Sigmoid colon (tissue), 7 donors: ENCODE measurements around the gene HMGCL. TPM values are rescaled to one million over a fixed set of nuclear protein-coding genes. Genes with fewer than 3 reads are reported as not detected.
"Not testable (repeated sequence)": the region's sequence is repeated elsewhere in the genome, so short reads cannot be mapped to it uniquely, and the experiment has no call there.

ENCODE experiments used
- DNase-seq: peaks from one replicate; pipeline ENCODE4 v3.0.0-alpha.2; 2019
- H3K27ac ChIP-seq, 4 donors: fragments of 200-600 bp; sonication (generic); one replicate each; pipeline ENCODE4 v1.5.1; 2016 to 2019; ENCODE audit warnings: mild to moderate bottlenecking in 1 of 4
- H3K27me3 ChIP-seq, 3 donors: fragments of 200-600 bp; sonication (generic); one replicate each; pipeline ENCODE4 v1.5.1; 2019; ENCODE audit warnings: mild to moderate bottlenecking in 1 of 3
- H3K36me3 ChIP-seq, 4 donors: fragments of 200-600 bp; sonication (generic); one replicate each; pipeline ENCODE4 v1.5.1; 2016 to 2019
- H3K4me1 ChIP-seq, 4 donors: fragments of 200-600 bp; sonication (generic); one replicate each; pipeline ENCODE4 v1.5.1; 2017 to 2019
- H3K4me3 ChIP-seq, 4 donors: fragments of 200-600 bp; sonication (generic); one replicate each; pipeline ENCODE4 v1.5.1; 2017 to 2019; ENCODE audit warnings: mild to moderate bottlenecking in 2 of 4, moderate library complexity in 1 of 4
- H3K9me3 ChIP-seq, 4 donors: fragments of 200-600 bp in 3 of 4; sonication (generic) in 3 of 4; one replicate each; pipeline versions ENCODE4 v1.5.1 to v1.6.1; 2013 to 2019
- CTCF ChIP-seq, 4 experiments: fragments of 450-650 bp in 3 of 4; fragments of 200-600 bp in 1 of 4; IDR thresholded peaks; one replicate each; pipeline ENCODE4 v1.5.1; 2016 to 2019; ENCODE audit warnings: antibody characterized with exemption in 4 of 4, mild to moderate bottlenecking in 3 of 4, moderate library complexity in 2 of 4
- EP300 ChIP-seq, 4 donors: sonication (generic); formaldehyde crosslinking; IDR thresholded peaks; one replicate each; pipeline ENCODE4 v1.6.1; 2017; ENCODE audit warnings: antibody characterized with exemption in 4 of 4
- POLR2A ChIP-seq, 2 donors: fragments of 450-650 bp; IDR thresholded peaks; one replicate each; pipeline ENCODE4 v1.6.1; 2016; ENCODE audit warnings: antibody characterized with exemption in 2 of 2, mild to moderate bottlenecking in 2 of 2, moderate library complexity in 2 of 2
- POLR2AphosphoS5 ChIP-seq, 4 donors: sonication (generic); formaldehyde crosslinking; IDR thresholded peaks; one replicate each; pipeline ENCODE4 v1.6.1; 2017; ENCODE audit warnings: antibody characterized with exemption in 4 of 4
- WGBS, 2 donors: extraction: QIAGEN DNeasy Blood & Tissue Kit; methylation state at CpG; one replicate each; pipeline ENCODE4 v1.1.7; 2013; 5-methylcytosine and 5-hydroxymethylcytosine counted together
- intact Hi-C: fragments of 100-400 bp; cut with DNase I; formaldehyde crosslinking; loops from one replicate; pipeline ENCODE4 v1.15.1; 2023
- polyA plus RNA-seq, 3 donors: library from polyadenylated mRNA; stranded (reverse); fragments of 200-250 nt; gene quantifications; one replicate each; pipeline ENCODE4 v1.2.3, GENCODE V29; 2013
- total RNA-seq, 4 donors: library from RNA; depleted of rRNA; stranded (reverse); fragments of >200 nt; gene quantifications; one replicate each; pipeline ENCODE4 v1.1.0, GENCODE V29; 2016
- donor health status: healthy with polysubstance abuse.
- donor health status: Bipolar disorder and iron deficiency.
- donor health status: healthy.

HMGCL gene
- total and polyA plus RNA-seq, 7 donors: 24.8 to 156 (median 47.4) TPM

GRCh38 chr1:23845163-23845562 is 19.9 kb upstream of the HMGCL start:
- peaks cover 0 to 40% (median 14%) of the 10 kb centered on the region in 4 donors for H3K36me3 ChIP-seq
- no peak for TF ChIP-seq EP300 (IDR thresholded peaks at IDR 0.05)
- no peak for TF ChIP-seq POLR2AphosphoS5 (IDR thresholded peaks at IDR 0.05)
- no peak for TF ChIP-seq CTCF (IDR thresholded peaks at IDR 0.05)
- TF ChIP-seq POLR2A (IDR thresholded peaks at IDR 0.05): no peak
- no peaks in the 10 kb centered on the region for H3K9me3 ChIP-seq
- no peak for DNase-seq
- H3K4me3 ChIP-seq: no peak overlapping the region
- WGBS, 2 donors: 95 to 97% methylated on average over 2 of the region's 2 CpGs
- intact Hi-C loops: no loop called here
- no peaks in the 10 kb centered on the region for H3K27me3 ChIP-seq
- no peaks in the 10 kb centered on the region for H3K4me1 ChIP-seq
- no peak overlapping the region for H3K27ac ChIP-seq

- intact Hi-C loops: no loop called here
- Histone ChIP-seq H3K9me3 (no peaks in the 10 kb centered on the region), H3K27ac (no peak overlapping the region), H3K4me1 (peaks cover 0 to 4% (median 3%) of the 10 kb centered on the region in 4 donors), H3K27me3 (no peaks in the 10 kb centered on the region), H3K36me3 (peaks cover 0 to 39% (median 14%) of the 10 kb centered on the region in 4 donors), H3K4me3 (no peak overlapping the region)
- 91 to 94% methylated on average over 5 of the region's 5 CpGs for WGBS, 2 donors
- no peak for TF ChIP-seq POLR2AphosphoS5 (IDR thresholded peaks at IDR 0.05)
- no peak for TF ChIP-seq EP300 (IDR thresholded peaks at IDR 0.05)
- TF ChIP-seq POLR2A (IDR thresholded peaks at IDR 0.05): no peak
- TF ChIP-seq CTCF (IDR thresholded peaks at IDR 0.05): no peak
- no peak for DNase-seq
Observed at GRCh38 chr1:23843644-23844043, 18.4 kb upstream of the HMGCL start.

GRCh38 chr1:23838401-23838866 is 13.2 kb upstream of the HMGCL start:
- peak; percentile 79 for DNase-seq
- peaks cover 0 to 10% (median 0%) of the 10 kb centered on the region in 3 donors for H3K27me3 ChIP-seq
- TF ChIP-seq POLR2AphosphoS5 (IDR thresholded peaks at IDR 0.05): no peak
- TF ChIP-seq CTCF (IDR thresholded peaks at IDR 0.05): no peak
- TF ChIP-seq POLR2A (IDR thresholded peaks at IDR 0.05): no peak
- no peak for TF ChIP-seq EP300 (IDR thresholded peaks at IDR 0.05)
- H3K9me3 ChIP-seq: no peaks in the 10 kb centered on the region
- peaks cover 0 to 12% (median 11%) of the 10 kb centered on the region in 4 donors for H3K4me1 ChIP-seq
- no peak overlapping the region for H3K27ac ChIP-seq
- intact Hi-C loops: no loop called here
- no peaks in the 10 kb centered on the region for H3K36me3 ChIP-seq
- WGBS, 2 donors: 1% methylated on average over 21 of the region's 21 CpGs
- H3K4me3 ChIP-seq: peak overlapping the region in 3 of 4 donors; percentile 17 to 39 (median 33)

GRCh38 chr1:23837908-23838307 is 12.7 kb upstream of the HMGCL start:
- H3K27me3 ChIP-seq: peaks cover 0 to 10% (median 0%) of the 10 kb centered on the region in 3 donors
- 23 to 40% methylated on average over 13 of the region's 13 CpGs for WGBS, 2 donors
- H3K27ac ChIP-seq: no peak overlapping the region
- DNase-seq: no peak
- no peaks in the 10 kb centered on the region for H3K9me3 ChIP-seq
- TF ChIP-seq EP300 (IDR thresholded peaks at IDR 0.05) (no peak), POLR2AphosphoS5 (IDR thresholded peaks at IDR 0.05) (no peak), CTCF (IDR thresholded peaks at IDR 0.05) (no peak), POLR2A (IDR thresholded peaks at IDR 0.05) (no peak)
- peak overlapping the region in 2 of 4 donors; percentile 33 to 39 for H3K4me3 ChIP-seq
- no peaks in the 10 kb centered on the region for H3K36me3 ChIP-seq
- H3K4me1 ChIP-seq: peaks cover 0 to 12% (median 11%) of the 10 kb centered on the region in 4 donors
- intact Hi-C loops: no loop called here

- intact Hi-C loops: no loop called here
- no peaks in the 10 kb centered on the region for H3K36me3 ChIP-seq
- peaks cover 0 to 12% (median 11%) of the 10 kb centered on the region in 4 donors for H3K4me1 ChIP-seq
- H3K4me3 ChIP-seq: no peak overlapping the region
- TF ChIP-seq EP300 (IDR thresholded peaks at IDR 0.05) (no peak), CTCF (IDR thresholded peaks at IDR 0.05) (no peak), POLR2AphosphoS5 (IDR thresholded peaks at IDR 0.05) (no peak), POLR2A (IDR thresholded peaks at IDR 0.05) (no peak)
- DNase-seq: no peak
- peaks cover 0 to 10% (median 0%) of the 10 kb centered on the region in 3 donors for H3K27me3 ChIP-seq
- WGBS, 2 donors: 73 to 80% methylated on average over 3 of the region's 3 CpGs
- no peak overlapping the region for H3K27ac ChIP-seq
- no peaks in the 10 kb centered on the region for H3K9me3 ChIP-seq
Observed at GRCh38 chr1:23836037-23836436, 10.8 kb upstream of the HMGCL start.

GRCh38 chr1:23834156-23834555 is 8.9 kb upstream of the HMGCL start:
- H3K4me3 ChIP-seq, H3K27ac ChIP-seq, DNase-seq, H3K36me3 ChIP-seq, H3K9me3 ChIP-seq, intact Hi-C loops, H3K27me3 ChIP-seq: not testable (repeated sequence)
- peaks cover 0 to 12% (median 11%) of the 10 kb centered on the region in 4 donors for H3K4me1 ChIP-seq
- WGBS, 2 donors: 90 to 92% methylated on average over 6 of the region's 6 CpGs
